DND-41 (cell line): ENCODE results near the gene GART.

Experiments
- ATAC-seq: fragments of 200-7000 bp; cut with Tn5 transposase; 3 replicates; pipeline ENCODE4 v1.9.1; 2021; ENCODE audit warnings: low read depth; ENCODE audit not compliant: insufficient read depth
- DNase-seq: peaks from one replicate; pipeline ENCODE4 v3.0.0-alpha.2; 2020
- H2AFZ ChIP-seq: 2 replicates; pipeline ENCODE4 v1.6.0; 2012; ENCODE audit warnings: low read depth, low read length
- H3K27ac ChIP-seq: 2 replicates; pipeline ENCODE4 v1.5.1; 2012; ENCODE audit warnings: low read length, inconsistent platforms
- H3K27me3 ChIP-seq: fragments of 200-600 bp; sonication (generic); 2 replicates; pipeline ENCODE4 v1.6.0; 2012; ENCODE audit warnings: low read length, mild to moderate bottlenecking, inconsistent platforms; ENCODE audit not compliant: insufficient read depth, poor library complexity
- H3K36me3 ChIP-seq: 2 replicates; pipeline ENCODE4 v1.5.1; 2012; ENCODE audit warnings: low read length, inconsistent platforms; ENCODE audit not compliant: insufficient read depth
- H3K4me1 ChIP-seq: 2 replicates; pipeline ENCODE4 v1.5.1; 2012; ENCODE audit warnings: mild to moderate bottlenecking, low read length; ENCODE audit not compliant: insufficient read depth
- H3K4me2 ChIP-seq: 2 replicates; pipeline ENCODE4 v1.6.0; 2012; ENCODE audit warnings: mild to moderate bottlenecking, moderate library complexity, low read length, inconsistent platforms; ENCODE audit not compliant: insufficient read depth
- H3K4me3 ChIP-seq, 2 experiments: fragments of 200-600 bp in 1 of 2; shearing (Covaris generic) in 1 of 2; 2 replicates each; pipeline ENCODE4 v1.5.1; 2012 to 2016; ENCODE audit warnings: inconsistent platforms in 2 of 2, low read length in 2 of 2, mild to moderate bottlenecking in 2 of 2, low read depth in 1 of 2, moderate library complexity in 1 of 2
- H3K79me2 ChIP-seq: 2 replicates; pipeline ENCODE4 v1.6.0; 2012; ENCODE audit warnings: low read length, inconsistent platforms; ENCODE audit not compliant: insufficient read depth
- H3K9ac ChIP-seq: 2 replicates; pipeline ENCODE4 v1.6.0; 2012; ENCODE audit warnings: low read depth, mild to moderate bottlenecking, inconsistent platforms, low read length, moderate library complexity
- H3K9me3 ChIP-seq: 2 replicates; pipeline ENCODE4 v1.5.1; 2012; ENCODE audit warnings: low read length, moderate library complexity, mild to moderate bottlenecking, inconsistent platforms; ENCODE audit not compliant: insufficient read depth, severe bottlenecking
- H4K20me1 ChIP-seq: 2 replicates; pipeline ENCODE4 v1.6.0; 2012; ENCODE audit warnings: low read length; ENCODE audit not compliant: insufficient read depth
- EZH2 ChIP-seq: IDR thresholded peaks from 3 replicates; pipeline ENCODE4 v1.6.1; 2012; ENCODE audit warnings: borderline replicate concordance, low read depth, mild to moderate bottlenecking, moderate library complexity, low read length, inconsistent platforms; ENCODE audit not compliant: severe bottlenecking
- TF ChIP-seq, protein P1 (sequence below): IDR thresholded peaks from 2 replicates; pipeline ENCODE4 v1.5.1; 2012; ENCODE audit warnings: borderline replicate concordance, low read length, moderate library complexity, mild to moderate bottlenecking; ENCODE audit not compliant: poor library complexity, severe bottlenecking; ENCODE audit errors: extremely low read depth

The GART gene

DNA sequence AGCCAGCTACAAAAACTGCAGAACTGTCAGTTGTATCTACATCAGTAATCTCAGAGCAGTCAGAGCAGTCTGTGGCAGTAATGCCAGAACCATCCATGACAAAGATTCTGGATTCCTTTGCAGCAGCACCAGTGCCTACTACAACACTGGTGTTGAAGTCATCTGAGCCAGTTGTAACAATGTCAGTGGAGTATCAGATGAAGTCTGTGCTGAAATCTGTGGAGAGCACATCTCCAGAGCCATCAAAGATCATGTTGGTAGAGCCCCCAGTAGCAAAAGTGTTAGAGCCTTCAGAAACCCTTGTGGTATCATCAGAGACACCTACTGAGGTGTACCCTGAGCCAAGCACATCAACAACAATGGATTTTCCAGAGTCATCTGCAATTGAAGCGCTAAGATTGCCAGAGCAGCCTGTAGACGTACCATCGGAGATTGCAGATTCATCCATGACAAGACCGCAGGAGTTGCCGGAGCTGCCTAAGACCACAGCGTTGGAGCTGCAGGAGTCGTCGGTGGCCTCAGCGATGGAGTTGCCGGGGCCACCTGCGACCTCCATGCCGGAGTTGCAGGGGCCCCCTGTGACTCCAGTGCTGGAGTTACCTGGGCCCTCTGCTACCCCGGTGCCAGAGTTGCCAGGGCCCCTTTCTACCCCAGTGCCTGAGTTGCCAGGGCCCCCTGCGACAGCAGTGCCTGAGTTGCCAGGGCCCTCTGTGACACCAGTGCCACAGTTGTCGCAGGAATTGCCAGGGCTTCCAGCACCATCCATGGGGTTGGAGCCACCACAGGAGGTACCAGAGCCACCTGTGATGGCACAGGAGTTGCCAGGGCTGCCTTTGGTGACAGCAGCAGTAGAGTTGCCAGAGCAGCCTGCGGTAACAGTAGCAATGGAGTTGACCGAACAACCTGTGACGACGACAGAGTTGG is 8.2 kb upstream of the GART start:
- no peaks in the 10 kb centered on the region for H3K27me3 ChIP-seq
- DNase-seq (no peak), ATAC-seq (no peak)
- H3K4me3 ChIP-seq: no peak overlapping the region
- H3K4me2 ChIP-seq: no peak overlapping the region
- no peak for TF ChIP-seq EZH2
- TF ChIP-seq, protein P1, sequence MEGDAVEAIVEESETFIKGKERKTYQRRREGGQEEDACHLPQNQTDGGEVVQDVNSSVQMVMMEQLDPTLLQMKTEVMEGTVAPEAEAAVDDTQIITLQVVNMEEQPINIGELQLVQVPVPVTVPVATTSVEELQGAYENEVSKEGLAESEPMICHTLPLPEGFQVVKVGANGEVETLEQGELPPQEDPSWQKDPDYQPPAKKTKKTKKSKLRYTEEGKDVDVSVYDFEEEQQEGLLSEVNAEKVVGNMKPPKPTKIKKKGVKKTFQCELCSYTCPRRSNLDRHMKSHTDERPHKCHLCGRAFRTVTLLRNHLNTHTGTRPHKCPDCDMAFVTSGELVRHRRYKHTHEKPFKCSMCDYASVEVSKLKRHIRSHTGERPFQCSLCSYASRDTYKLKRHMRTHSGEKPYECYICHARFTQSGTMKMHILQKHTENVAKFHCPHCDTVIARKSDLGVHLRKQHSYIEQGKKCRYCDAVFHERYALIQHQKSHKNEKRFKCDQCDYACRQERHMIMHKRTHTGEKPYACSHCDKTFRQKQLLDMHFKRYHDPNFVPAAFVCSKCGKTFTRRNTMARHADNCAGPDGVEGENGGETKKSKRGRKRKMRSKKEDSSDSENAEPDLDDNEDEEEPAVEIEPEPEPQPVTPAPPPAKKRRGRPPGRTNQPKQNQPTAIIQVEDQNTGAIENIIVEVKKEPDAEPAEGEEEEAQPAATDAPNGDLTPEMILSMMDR: no peak
- no peaks in the 10 kb centered on the region for H3K9me3 ChIP-seq
- peaks cover 99% of the 10 kb centered on the region for H3K79me2 ChIP-seq
- H3K27ac ChIP-seq: no peak overlapping the region
- peaks cover 78% of the 10 kb centered on the region for H4K20me1 ChIP-seq
- no peak overlapping the region for H2AFZ ChIP-seq
- H3K4me1 ChIP-seq: peaks cover 58% of the 10 kb centered on the region
- H3K9ac ChIP-seq: no peak overlapping the region
- H3K36me3 ChIP-seq: peaks cover 94% of the 10 kb centered on the region

DNA sequence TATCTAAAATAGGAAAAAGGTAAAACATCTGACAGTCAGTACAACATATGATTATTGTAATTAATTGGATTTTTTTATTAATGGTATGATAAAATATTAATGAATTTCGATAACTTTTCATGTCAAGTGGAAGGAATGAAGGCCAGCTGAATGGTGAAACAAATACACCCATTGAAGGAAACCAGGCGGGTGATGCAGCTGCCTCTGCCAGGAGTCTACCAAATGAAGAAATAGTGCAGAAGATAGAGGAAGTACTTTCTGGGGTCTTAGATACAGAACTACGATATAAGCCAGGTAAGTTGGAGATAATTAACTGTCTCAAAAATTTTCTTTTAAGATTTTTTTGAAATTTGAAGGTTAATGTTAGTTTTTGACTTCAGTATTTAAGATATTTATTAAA is 4.2 kb upstream of the GART start:
- Histone ChIP-seq H4K20me1 (peaks cover 60% of the 10 kb centered on the region), H3K4me2 (peak overlapping the region; percentile 85; the same call in 1 of the 2 replicates), H3K27ac (no peak overlapping the region), H2AFZ (no peak overlapping the region), H3K9ac (no peak overlapping the region), H3K4me3 (no peak overlapping the region; a peak in 2 of 4 replicates), H3K4me1 (peaks cover 47% of the 10 kb centered on the region), H3K36me3 (peaks cover 55% of the 10 kb centered on the region), H3K9me3 (no peaks in the 10 kb centered on the region), H3K79me2 (peaks cover 98% of the 10 kb centered on the region), H3K27me3 (no peaks in the 10 kb centered on the region)
- ATAC-seq: no peak
- no peak for DNase-seq
- TF ChIP-seq, protein P1: no peak
- no peak for TF ChIP-seq EZH2

DNA sequence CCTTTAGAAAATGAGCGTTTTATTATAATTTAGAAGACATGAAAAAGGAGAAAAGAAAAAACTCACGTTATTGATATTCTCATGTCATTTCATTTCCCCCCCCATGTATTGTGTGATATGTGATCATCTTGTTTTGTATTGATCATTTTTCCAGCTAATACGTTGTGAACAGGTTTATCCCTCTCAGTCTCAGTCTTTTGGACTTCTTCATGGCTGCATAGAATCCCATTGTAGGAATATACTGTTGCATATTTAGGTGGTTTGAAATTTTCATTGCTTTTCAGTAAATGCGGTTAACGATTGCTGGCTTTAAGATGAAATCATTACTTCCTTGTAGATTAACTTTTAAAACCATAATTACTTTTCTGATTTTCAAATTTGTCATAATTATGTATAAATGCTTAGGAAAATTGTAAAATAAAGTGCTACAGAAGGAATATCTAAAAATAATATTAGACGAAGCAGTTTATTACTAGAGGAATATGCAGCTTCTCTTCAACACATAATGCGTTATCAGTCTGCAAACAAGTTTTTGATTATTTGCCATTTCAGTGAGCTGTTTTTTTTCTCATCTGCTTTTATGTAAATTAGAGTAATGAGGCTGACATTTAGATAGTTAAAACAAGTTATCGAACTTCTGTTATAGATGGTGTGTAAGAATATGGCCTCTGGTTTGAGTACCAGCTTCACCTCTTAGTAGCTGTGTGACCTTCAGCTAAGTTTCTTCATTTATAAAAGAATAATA is 2.7 kb upstream of the GART start:
- DNase-seq (no peak), ATAC-seq (no peak)
- H4K20me1 ChIP-seq: peaks cover 45% of the 10 kb centered on the region

More for the DNA sequence above, 2.7 kb upstream of the GART start:
- TF ChIP-seq EZH2: no peak
- TF ChIP-seq, protein P1: no peak
- Histone ChIP-seq H3K79me2 (peaks cover 98% of the 10 kb centered on the region), H3K4me1 (peaks cover 48% of the 10 kb centered on the region), H3K27me3 (no peaks in the 10 kb centered on the region), H3K9ac (peak overlapping the region; percentile 94), H3K4me2 (peak overlapping the region; percentile 85), H3K27ac (peak overlapping the region; percentile 5; the same call in 1 of the 2 replicates), H3K36me3 (peaks cover 41% of the 10 kb centered on the region), H2AFZ (no peak overlapping the region), H3K4me3 (peak overlapping the region; percentile 71 to 86), H3K9me3 (no peaks in the 10 kb centered on the region)
